ENCODE measurements around the gene HYAL1. TPM values are rescaled to one million over a fixed set of nuclear protein-coding genes. Genes with fewer than 3 reads are reported as not detected.

The HYAL1 gene
- total RNA-seq, 4 donors from 2014 or later: 19.5 to 31.0 (median 27.4) TPM

GRCh38 chr3:50266017-50266416 is 37.4 kb downstream of the HYAL1 start:
- 75% methylated on average over 6 of the region's 6 CpGs for WGBS
- H3K36me3 ChIP-seq: no peaks in the 10 kb centered on the region
- no peaks in the 10 kb centered on the region for H3K9me3 ChIP-seq
- no peak overlapping the region for H3K4me3 ChIP-seq
- peak overlapping the region; percentile 79 for H3K27ac ChIP-seq
- H3K27me3 ChIP-seq: no peaks in the 10 kb centered on the region
- peaks cover 79% of the 10 kb centered on the region for H3K4me1 ChIP-seq
- no peak for DNase-seq (ENCODE audit: low spot score in 2 of 2)
- TF ChIP-seq POLR2AphosphoS5 (IDR thresholded peaks at IDR 0.05) (no peak), EP300 (IDR thresholded peaks at IDR 0.05) (no peak), CTCF (IDR thresholded peaks at IDR 0.05) (no peak), POLR2A (IDR thresholded peaks at IDR 0.05) (no peak)

- TF ChIP-seq POLR2A (IDR thresholded peaks at IDR 0.05) (no peak), POLR2AphosphoS5 (IDR thresholded peaks at IDR 0.05) (no peak), EP300 (IDR thresholded peaks at IDR 0.05) (no peak), CTCF (IDR thresholded peaks at IDR 0.05) (no peak)
- WGBS: no CpG with 5 or more reads among the region's 1 CpG
Measured at GRCh38 chr3:50265571-50265970, 37.8 kb downstream of the HYAL1 start.

GRCh38 chr3:50264964-50265485 is 38.3 kb downstream of the HYAL1 start:
- Histone ChIP-seq H3K4me3 (no peak overlapping the region), H3K9me3 (no peaks in the 10 kb centered on the region), H3K4me1 (peaks cover 79% of the 10 kb centered on the region), H3K27ac (peak overlapping the region; percentile 79), H3K36me3 (no peaks in the 10 kb centered on the region), H3K27me3 (no peaks in the 10 kb centered on the region)
- WGBS: 64% methylated on average over 5 of the region's 7 CpGs
- TF ChIP-seq CTCF (IDR thresholded peaks at IDR 0.05) (no peak), POLR2AphosphoS5 (IDR thresholded peaks at IDR 0.05) (no peak), EP300 (IDR thresholded peaks at IDR 0.05) (no peak), POLR2A (IDR thresholded peaks at IDR 0.05) (no peak)
- no peak for DNase-seq (ENCODE audit: low spot score in 2 of 2)

More at GRCh38 chr3:50265571-50265970, 37.8 kb downstream of the HYAL1 start:
- peak overlapping the region; percentile 79 for H3K27ac ChIP-seq
- no peaks in the 10 kb centered on the region for H3K27me3 ChIP-seq
- no peak for DNase-seq (ENCODE audit: low spot score in 2 of 2)
- no peak overlapping the region for H3K4me3 ChIP-seq
- H3K36me3 ChIP-seq: no peaks in the 10 kb centered on the region
- H3K4me1 ChIP-seq: peaks cover 79% of the 10 kb centered on the region
- H3K9me3 ChIP-seq: no peaks in the 10 kb centered on the region

GRCh38 chr3:50264383-50264963 is 38.9 kb downstream of the HYAL1 start:
- Histone ChIP-seq H3K36me3 (no peaks in the 10 kb centered on the region), H3K27ac (peak overlapping the region; percentile 79), H3K4me3 (no peak overlapping the region), H3K27me3 (no peaks in the 10 kb centered on the region), H3K9me3 (no peaks in the 10 kb centered on the region), H3K4me1 (peaks cover 79% of the 10 kb centered on the region)
- WGBS: 24% methylated on average over 5 of the region's 7 CpGs
- TF ChIP-seq CTCF (IDR thresholded peaks at IDR 0.05): no peak
- TF ChIP-seq POLR2AphosphoS5 (IDR thresholded peaks at IDR 0.05): no peak
- no peak for TF ChIP-seq POLR2A (IDR thresholded peaks at IDR 0.05)
- no peak for TF ChIP-seq EP300 (IDR thresholded peaks at IDR 0.05)
- peak in 1 of 2 donors; percentile 84 for DNase-seq (ENCODE audit: low spot score in 2 of 2)

GRCh38 chr3:50263478-50264382 is 39.6 kb downstream of the HYAL1 start:
- no peak for DNase-seq (ENCODE audit: low spot score in 2 of 2)
- Histone ChIP-seq H3K36me3 (no peaks in the 10 kb centered on the region), H3K4me1 (peaks cover 79% of the 10 kb centered on the region), H3K27ac (peak overlapping the region; percentile 68), H3K27me3 (no peaks in the 10 kb centered on the region), H3K4me3 (no peak overlapping the region), H3K9me3 (no peaks in the 10 kb centered on the region)
- TF ChIP-seq CTCF (IDR thresholded peaks at IDR 0.05): no peak
- TF ChIP-seq EP300 (IDR thresholded peaks at IDR 0.05): no peak
- no peak for TF ChIP-seq POLR2AphosphoS5 (IDR thresholded peaks at IDR 0.05)
- TF ChIP-seq POLR2A (IDR thresholded peaks at IDR 0.05): no peak
- WGBS: 62% methylated on average over 6 of the region's 6 CpGs
